GM19395 (cell line): ENCODE measurements around the gene CIBAR2.
"Not testable (repeated sequence)": the region's sequence is repeated elsewhere in the genome, so short reads cannot be mapped to it uniquely, and the experiment has no call there.

Experiments used
- ATAC-seq: cut with Tn5 transposase; IDR thresholded peaks from one replicate; pipeline ENCODE4 v1.9.1; 2021; ENCODE audit warnings: mild to moderate bottlenecking, moderate library complexity; ENCODE audit not compliant: unreplicated experiment

CIBAR2 gene

GRCh38 chr16:85065099-85065498 lies 47.2 kb downstream of the CIBAR2 start:
- no peak for ATAC-seq

- no peak for ATAC-seq
These were observed 48.1 kb downstream of the CIBAR2 start for GRCh38 chr16:85064186-85064585.

- no peak for ATAC-seq
These were observed 49.4 kb downstream of the CIBAR2 start for GRCh38 chr16:85062845-85063244.

- ATAC-seq = no peak
These were observed 49.9 kb downstream of the CIBAR2 start for GRCh38 chr16:85062323-85062722.

GRCh38 chr16:85061566-85061965 lies 50.7 kb downstream of the CIBAR2 start:
- no peak for ATAC-seq

- ATAC-seq = no peak
These were observed 53.4 kb downstream of the CIBAR2 start for GRCh38 chr16:85058909-85059308.

- ATAC-seq = no peak
These were observed 54.3 kb downstream of the CIBAR2 start for GRCh38 chr16:85057948-85058347.

- ATAC-seq = no peak
These were observed 54.9 kb downstream of the CIBAR2 start for GRCh38 chr16:85057212-85057889.

GRCh38 chr16:85056211-85056748 lies 56.0 kb downstream of the CIBAR2 start:
- ATAC-seq = no peak

- ATAC-seq = peak; percentile 88
These were observed 56.6 kb downstream of the CIBAR2 start for GRCh38 chr16:85055493-85056210.

GRCh38 chr16:85054948-85055492 lies 57.3 kb downstream of the CIBAR2 start:
- no peak for ATAC-seq

- not testable (repeated sequence) for ATAC-seq
These were observed 58.0 kb downstream of the CIBAR2 start for GRCh38 chr16:85054321-85054720.

GRCh38 chr16:85052536-85052935 lies 59.7 kb downstream of the CIBAR2 start:
- ATAC-seq = no peak

GRCh38 chr16:85051683-85052082 lies 60.6 kb downstream of the CIBAR2 start:
- ATAC-seq = no peak

- ATAC-seq = no peak
These were observed 61.1 kb downstream of the CIBAR2 start for GRCh38 chr16:85051067-85051581.

GRCh38 chr16:85049706-85050305 lies 62.5 kb downstream of the CIBAR2 start:
- no peak for ATAC-seq

GRCh38 chr16:85048921-85049562 lies 63.2 kb downstream of the CIBAR2 start:
- no peak for ATAC-seq
